ENCODE results near the gene CUEDC2.
"Not testable (repeated sequence)": the region's sequence is repeated elsewhere in the genome, so short reads cannot be mapped to it uniquely, and the experiment has no call there.

Gene CUEDC2

GRCh38 chr10:102458656-102459055, 26.3 kb upstream of the CUEDC2 start:
- no peak for TF ChIP-seq EZH2 (IDR thresholded peaks at IDR 0.05; ENCODE audit: borderline replicate concordance, low read length)
- TF ChIP-seq, protein P1, sequence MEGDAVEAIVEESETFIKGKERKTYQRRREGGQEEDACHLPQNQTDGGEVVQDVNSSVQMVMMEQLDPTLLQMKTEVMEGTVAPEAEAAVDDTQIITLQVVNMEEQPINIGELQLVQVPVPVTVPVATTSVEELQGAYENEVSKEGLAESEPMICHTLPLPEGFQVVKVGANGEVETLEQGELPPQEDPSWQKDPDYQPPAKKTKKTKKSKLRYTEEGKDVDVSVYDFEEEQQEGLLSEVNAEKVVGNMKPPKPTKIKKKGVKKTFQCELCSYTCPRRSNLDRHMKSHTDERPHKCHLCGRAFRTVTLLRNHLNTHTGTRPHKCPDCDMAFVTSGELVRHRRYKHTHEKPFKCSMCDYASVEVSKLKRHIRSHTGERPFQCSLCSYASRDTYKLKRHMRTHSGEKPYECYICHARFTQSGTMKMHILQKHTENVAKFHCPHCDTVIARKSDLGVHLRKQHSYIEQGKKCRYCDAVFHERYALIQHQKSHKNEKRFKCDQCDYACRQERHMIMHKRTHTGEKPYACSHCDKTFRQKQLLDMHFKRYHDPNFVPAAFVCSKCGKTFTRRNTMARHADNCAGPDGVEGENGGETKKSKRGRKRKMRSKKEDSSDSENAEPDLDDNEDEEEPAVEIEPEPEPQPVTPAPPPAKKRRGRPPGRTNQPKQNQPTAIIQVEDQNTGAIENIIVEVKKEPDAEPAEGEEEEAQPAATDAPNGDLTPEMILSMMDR (IDR thresholded peaks at IDR 0.05; ENCODE audit: low read length), result no peak
- H3K27ac ChIP-seq (ENCODE audit: low read depth, low read length, poor library complexity, severe bottlenecking), result no peak overlapping the region
- no peaks in the 10 kb centered on the region for H3K9me2 ChIP-seq (ENCODE audit: low read depth, low read length)
- H3K4me3 ChIP-seq (ENCODE audit: low read depth, low read length, poor library complexity, severe bottlenecking), result no peak overlapping the region
- 0 out of 2 replicates have a peak, but pooled peaks cover 3% of the 10 kb centered on the region for H3K36me3 ChIP-seq (ENCODE audit: insufficient read depth, low read length)
- H3K27me3 ChIP-seq (ENCODE audit: insufficient read depth, low read length), result no peaks in the 10 kb centered on the region
- peaks cover 28% of the 10 kb centered on the region for H3K4me1 ChIP-seq (ENCODE audit: insufficient read depth, low read length, severe bottlenecking)
- H3K4me2 ChIP-seq (ENCODE audit: low read length), result no peak overlapping the region
- H2AFZ ChIP-seq (ENCODE audit: low read length), result no peak overlapping the region
- H3F3A ChIP-seq (ENCODE audit: insufficient read depth, low read length), result no peaks in the 10 kb centered on the region
- H3K79me2 ChIP-seq (ENCODE audit: insufficient read depth, low read length), result no peaks in the 10 kb centered on the region
- H4K20me1 ChIP-seq (ENCODE audit: insufficient read depth, low read length), result no peaks in the 10 kb centered on the region
- no peaks in the 10 kb centered on the region for H3K9me3 ChIP-seq (ENCODE audit: low read length)
- H3K9ac ChIP-seq (ENCODE audit: low read length), result no peak overlapping the region

- Histone ChIP-seq H3K79me2 (ENCODE audit: insufficient read depth, low read length) (no peaks in the 10 kb centered on the region), H3F3A (ENCODE audit: insufficient read depth, low read length) (no peaks in the 10 kb centered on the region), H3K27ac (ENCODE audit: low read depth, low read length, poor library complexity, severe bottlenecking) (no peak overlapping the region), H3K4me1 (ENCODE audit: insufficient read depth, low read length, severe bottlenecking) (peaks cover 21% of the 10 kb centered on the region), H3K4me3 (ENCODE audit: low read depth, low read length, poor library complexity, severe bottlenecking) (no peak overlapping the region), H3K27me3 (ENCODE audit: insufficient read depth, low read length) (no peaks in the 10 kb centered on the region), H3K9ac (ENCODE audit: low read length) (no peak overlapping the region), H3K9me2 (ENCODE audit: low read depth, low read length) (no peaks in the 10 kb centered on the region), H3K9me3 (ENCODE audit: low read length) (no peaks in the 10 kb centered on the region), H4K20me1 (ENCODE audit: insufficient read depth, low read length) (no peaks in the 10 kb centered on the region), H2AFZ (ENCODE audit: low read length) (no peak overlapping the region), H3K36me3 (ENCODE audit: insufficient read depth, low read length) (peaks cover 6% of the 10 kb centered on the region; the same call in 1 of the 2 replicates), H3K4me2 (ENCODE audit: low read length) (no peak overlapping the region)
- no peak for TF ChIP-seq EZH2 (IDR thresholded peaks at IDR 0.05; ENCODE audit: borderline replicate concordance, low read length)
- TF ChIP-seq, protein P1 (IDR thresholded peaks at IDR 0.05; ENCODE audit: low read length), result no peak
These were observed 25.3 kb upstream of the CUEDC2 start for GRCh38 chr10:102457591-102458150.

- no peaks in the 10 kb centered on the region for H3K27me3 ChIP-seq (ENCODE audit: insufficient read depth, low read length)
- no peaks in the 10 kb centered on the region for H4K20me1 ChIP-seq (ENCODE audit: insufficient read depth, low read length)
- no peak overlapping the region for H3K9ac ChIP-seq (ENCODE audit: low read length)
- H3F3A ChIP-seq (ENCODE audit: insufficient read depth, low read length), result no peaks in the 10 kb centered on the region
- no peaks in the 10 kb centered on the region for H3K9me3 ChIP-seq (ENCODE audit: low read length)
- H3K79me2 ChIP-seq (ENCODE audit: insufficient read depth, low read length), result 0 out of 2 replicates have a peak, but pooled peaks cover 5% of the 10 kb centered on the region
- no peak overlapping the region for H3K4me3 ChIP-seq (ENCODE audit: low read depth, low read length, poor library complexity, severe bottlenecking)
- peaks cover 10% of the 10 kb centered on the region; the same call in 1 of the 2 replicates for H3K36me3 ChIP-seq (ENCODE audit: insufficient read depth, low read length)
- TF ChIP-seq EZH2 (IDR thresholded peaks at IDR 0.05; ENCODE audit: borderline replicate concordance, low read length), result no peak
- TF ChIP-seq, protein P1 (IDR thresholded peaks at IDR 0.05; ENCODE audit: low read length), result no peak
- H3K4me1 ChIP-seq (ENCODE audit: insufficient read depth, low read length, severe bottlenecking), result peaks cover 23% of the 10 kb centered on the region
- no peak overlapping the region for H2AFZ ChIP-seq (ENCODE audit: low read length)
- H3K27ac ChIP-seq (ENCODE audit: low read depth, low read length, poor library complexity, severe bottlenecking), result no peak overlapping the region
- H3K9me2 ChIP-seq (ENCODE audit: low read depth, low read length), result no peaks in the 10 kb centered on the region
- no peak overlapping the region for H3K4me2 ChIP-seq (ENCODE audit: low read length)
These were observed 23.6 kb upstream of the CUEDC2 start for GRCh38 chr10:102455893-102456471.

DNA sequence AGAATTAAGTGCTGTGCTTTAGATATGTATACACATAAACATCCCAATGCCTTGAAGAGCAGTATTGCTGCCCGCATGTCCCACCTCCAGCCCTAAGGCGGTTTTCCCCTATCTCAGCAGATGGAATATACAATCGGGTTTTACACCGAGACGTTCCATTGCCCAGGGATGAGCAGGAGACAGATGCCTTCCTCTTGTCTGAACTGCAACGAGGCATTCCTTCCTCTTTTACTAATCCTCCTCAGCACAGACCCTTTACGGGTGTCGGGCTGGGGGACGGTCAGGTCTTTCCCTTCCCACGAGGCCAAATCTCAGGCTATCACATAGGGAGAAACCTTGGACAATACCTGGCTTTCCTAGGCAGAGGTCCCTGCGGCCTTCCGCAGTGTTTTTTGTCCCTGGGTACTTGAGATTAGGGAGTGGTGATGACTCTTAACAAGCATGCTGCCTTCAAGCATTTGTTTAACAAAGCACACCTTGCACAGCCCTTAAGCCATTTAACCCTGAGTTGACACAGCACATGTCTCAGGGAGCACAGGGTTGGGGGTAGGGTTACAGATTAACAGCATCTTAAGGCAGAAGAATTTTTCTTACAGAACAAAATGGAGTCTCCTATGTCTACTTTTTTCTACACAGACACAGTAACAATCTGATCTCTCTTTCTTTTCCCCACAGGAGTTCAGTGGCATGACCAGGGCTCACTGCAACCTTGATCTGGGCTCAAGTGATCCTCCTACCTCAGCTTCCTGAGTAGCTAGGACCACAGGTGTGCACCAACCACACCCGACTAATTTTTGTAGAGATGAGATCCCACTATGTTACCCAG, 22.5 kb upstream of the CUEDC2 start:
- H2AFZ ChIP-seq (ENCODE audit: low read length); H3K27me3 ChIP-seq (ENCODE audit: insufficient read depth, low read length); H3K4me3 ChIP-seq (ENCODE audit: low read depth, low read length, poor library complexity, severe bottlenecking); H4K20me1 ChIP-seq (ENCODE audit: insufficient read depth, low read length); H3F3A ChIP-seq (ENCODE audit: insufficient read depth, low read length); H3K79me2 ChIP-seq (ENCODE audit: insufficient read depth, low read length); H3K9me2 ChIP-seq (ENCODE audit: low read depth, low read length); H3K9ac ChIP-seq (ENCODE audit: low read length); H3K27ac ChIP-seq (ENCODE audit: low read depth, low read length, poor library complexity, severe bottlenecking); H3K9me3 ChIP-seq (ENCODE audit: low read length); H3K36me3 ChIP-seq (ENCODE audit: insufficient read depth, low read length); H3K4me2 ChIP-seq (ENCODE audit: low read length): not testable (repeated sequence)
- H3K4me1 ChIP-seq (ENCODE audit: insufficient read depth, low read length, severe bottlenecking), result peaks cover 16% of the 10 kb centered on the region
